ENCODE results near the gene CDK5R2.

CDK5R2 gene

DNA sequence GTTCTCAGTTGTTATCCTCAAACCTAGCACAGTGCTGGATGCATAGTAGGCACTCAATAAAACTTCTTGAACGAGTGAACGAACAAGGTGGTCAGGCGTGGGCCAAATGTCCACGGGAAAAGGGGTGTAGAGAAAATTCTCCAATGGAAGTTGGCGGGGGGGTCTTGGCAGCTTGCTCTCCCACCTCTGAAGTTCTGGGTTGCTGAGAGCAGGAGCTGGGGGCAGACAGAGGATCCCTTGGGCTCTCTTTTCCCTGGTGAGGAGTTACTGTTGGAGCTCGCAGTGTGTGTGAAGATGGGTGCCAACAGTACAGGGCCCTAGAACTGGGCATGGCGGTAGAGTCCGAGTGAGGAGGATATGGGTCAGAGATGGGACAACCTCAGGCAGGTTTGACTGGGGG, 36.1 kb downstream of the CDK5R2 start:
- no peak overlapping the region for H3K4me3 ChIP-seq (ENCODE audit: low read depth, low read length)

DNA sequence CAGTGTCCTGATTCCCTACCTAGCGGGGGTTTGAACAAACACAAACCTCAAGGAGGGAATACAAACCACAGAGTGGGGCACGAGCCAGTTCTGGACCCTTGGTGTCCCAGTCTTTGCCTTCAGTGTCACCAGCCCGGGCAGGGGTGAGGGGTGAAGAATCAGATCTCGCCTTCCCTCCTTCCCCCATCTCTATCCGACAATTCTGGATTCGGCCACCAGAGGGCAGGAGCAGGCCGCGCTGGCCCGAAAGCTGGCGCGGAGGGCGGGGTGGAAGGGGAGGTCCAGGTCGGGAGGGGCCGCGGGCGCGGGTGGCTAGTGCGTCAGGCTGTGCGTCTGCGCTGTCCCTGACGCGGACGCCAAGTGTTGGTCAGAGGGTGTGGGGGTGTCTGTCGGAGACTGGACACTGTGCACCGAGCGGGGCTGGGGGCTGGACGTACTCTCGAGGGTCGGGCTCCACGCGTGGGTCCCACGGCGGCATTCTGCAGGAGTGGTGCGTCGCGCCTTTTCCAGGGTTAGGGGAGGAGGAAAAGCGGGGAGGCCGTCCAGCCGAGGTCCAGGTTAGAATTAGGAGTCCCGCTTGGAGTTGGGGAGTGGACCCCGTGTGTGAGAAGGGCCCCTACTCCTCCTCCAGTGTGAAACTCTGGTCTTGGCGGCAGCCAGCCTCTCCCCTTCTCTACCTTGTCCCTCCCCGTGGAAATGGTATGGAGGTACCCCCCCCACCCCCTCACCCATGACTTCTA, 36.7 kb downstream of the CDK5R2 start:
- TF ChIP-seq, protein P1, sequence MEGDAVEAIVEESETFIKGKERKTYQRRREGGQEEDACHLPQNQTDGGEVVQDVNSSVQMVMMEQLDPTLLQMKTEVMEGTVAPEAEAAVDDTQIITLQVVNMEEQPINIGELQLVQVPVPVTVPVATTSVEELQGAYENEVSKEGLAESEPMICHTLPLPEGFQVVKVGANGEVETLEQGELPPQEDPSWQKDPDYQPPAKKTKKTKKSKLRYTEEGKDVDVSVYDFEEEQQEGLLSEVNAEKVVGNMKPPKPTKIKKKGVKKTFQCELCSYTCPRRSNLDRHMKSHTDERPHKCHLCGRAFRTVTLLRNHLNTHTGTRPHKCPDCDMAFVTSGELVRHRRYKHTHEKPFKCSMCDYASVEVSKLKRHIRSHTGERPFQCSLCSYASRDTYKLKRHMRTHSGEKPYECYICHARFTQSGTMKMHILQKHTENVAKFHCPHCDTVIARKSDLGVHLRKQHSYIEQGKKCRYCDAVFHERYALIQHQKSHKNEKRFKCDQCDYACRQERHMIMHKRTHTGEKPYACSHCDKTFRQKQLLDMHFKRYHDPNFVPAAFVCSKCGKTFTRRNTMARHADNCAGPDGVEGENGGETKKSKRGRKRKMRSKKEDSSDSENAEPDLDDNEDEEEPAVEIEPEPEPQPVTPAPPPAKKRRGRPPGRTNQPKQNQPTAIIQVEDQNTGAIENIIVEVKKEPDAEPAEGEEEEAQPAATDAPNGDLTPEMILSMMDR (IDR thresholded peaks at IDR 0.05; ENCODE audit: borderline replicate concordance, insufficient read depth, low read depth, low read length), result peak; percentile 94
- H3K4me3 ChIP-seq (ENCODE audit: low read depth, low read length), result peak overlapping the region; percentile 7

More for the DNA sequence above, 36.1 kb downstream of the CDK5R2 start:
- TF ChIP-seq, protein P1 (IDR thresholded peaks at IDR 0.05; ENCODE audit: borderline replicate concordance, insufficient read depth, low read depth, low read length), result no peak

DNA sequence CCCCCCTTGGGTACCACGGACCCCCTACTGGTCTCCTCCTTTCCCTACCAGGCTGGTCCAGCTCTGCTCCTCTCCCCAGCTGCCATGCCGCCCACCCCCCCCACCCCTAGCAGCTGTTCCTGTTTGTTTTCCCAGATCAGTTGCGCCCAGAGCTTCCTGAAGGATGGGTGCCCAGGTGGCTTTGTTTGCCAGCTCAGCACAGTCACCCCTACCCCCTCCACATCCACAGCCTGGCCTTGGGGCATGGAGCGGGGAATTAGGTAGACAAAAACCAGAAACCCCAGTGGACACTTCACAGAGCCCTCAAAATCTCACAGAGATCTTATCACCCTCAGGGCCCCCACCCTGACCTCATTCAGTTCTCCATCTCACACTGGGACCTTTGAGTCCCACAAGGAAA, 37.5 kb downstream of the CDK5R2 start:
- TF ChIP-seq, protein P1 (IDR thresholded peaks at IDR 0.05; ENCODE audit: borderline replicate concordance, insufficient read depth, low read depth, low read length), result no peak
- H3K4me3 ChIP-seq (ENCODE audit: low read depth, low read length), result no peak overlapping the region

DNA sequence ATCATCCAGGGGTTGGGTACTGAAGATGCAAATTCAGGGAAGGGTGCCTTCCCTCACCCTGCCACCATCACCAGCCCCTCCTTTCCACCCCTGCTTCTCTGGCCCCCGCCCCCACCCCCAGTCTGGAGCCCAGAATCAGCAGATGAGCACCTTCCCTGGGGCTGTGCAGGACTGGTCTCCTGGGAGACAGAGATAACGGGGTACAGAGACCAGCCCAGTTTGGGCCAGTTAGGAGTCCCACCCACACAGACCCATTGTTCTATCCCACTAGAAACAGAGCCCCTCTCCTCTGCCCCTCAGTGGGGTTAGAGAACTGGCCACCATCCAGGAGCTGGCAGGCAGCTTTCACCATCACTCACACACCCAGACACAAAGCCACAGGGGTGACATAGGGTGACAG, 38.3 kb downstream of the CDK5R2 start:
- TF ChIP-seq, protein P1 (IDR thresholded peaks at IDR 0.05; ENCODE audit: borderline replicate concordance, insufficient read depth, low read depth, low read length), result no peak
- H3K4me3 ChIP-seq (ENCODE audit: low read depth, low read length), result no peak overlapping the region

DNA sequence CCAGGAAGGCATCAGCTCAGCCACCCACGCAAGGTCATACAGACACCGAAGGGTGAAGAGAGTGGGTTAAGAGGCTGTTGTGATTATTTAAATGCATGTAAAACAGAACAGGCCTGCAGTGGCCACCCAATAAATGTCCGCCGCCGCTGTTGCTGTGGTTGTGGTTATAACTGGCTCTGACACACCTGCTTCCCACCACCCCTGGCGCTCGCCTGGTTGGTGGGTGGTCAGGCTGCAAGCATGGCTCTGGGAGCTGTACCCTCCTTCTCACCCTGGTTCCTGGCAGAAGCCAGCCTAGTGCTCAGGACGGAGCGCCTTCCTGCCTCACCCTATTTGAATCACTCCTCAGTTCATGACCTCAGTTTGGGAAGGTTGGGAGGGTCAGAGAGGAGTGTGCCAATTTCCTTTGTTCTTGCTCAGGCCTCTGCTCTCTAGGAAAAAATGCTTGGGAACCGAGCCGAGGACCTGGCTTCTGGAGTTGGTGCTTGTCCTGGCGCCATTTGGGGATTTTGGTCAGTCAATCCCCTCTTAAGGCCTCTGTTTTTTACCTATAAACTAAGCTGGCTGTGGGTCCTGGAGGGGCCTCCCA, 39.0 kb downstream of the CDK5R2 start:
- TF ChIP-seq, protein P1 (IDR thresholded peaks at IDR 0.05; ENCODE audit: borderline replicate concordance, insufficient read depth, low read depth, low read length), result no peak

DNA sequence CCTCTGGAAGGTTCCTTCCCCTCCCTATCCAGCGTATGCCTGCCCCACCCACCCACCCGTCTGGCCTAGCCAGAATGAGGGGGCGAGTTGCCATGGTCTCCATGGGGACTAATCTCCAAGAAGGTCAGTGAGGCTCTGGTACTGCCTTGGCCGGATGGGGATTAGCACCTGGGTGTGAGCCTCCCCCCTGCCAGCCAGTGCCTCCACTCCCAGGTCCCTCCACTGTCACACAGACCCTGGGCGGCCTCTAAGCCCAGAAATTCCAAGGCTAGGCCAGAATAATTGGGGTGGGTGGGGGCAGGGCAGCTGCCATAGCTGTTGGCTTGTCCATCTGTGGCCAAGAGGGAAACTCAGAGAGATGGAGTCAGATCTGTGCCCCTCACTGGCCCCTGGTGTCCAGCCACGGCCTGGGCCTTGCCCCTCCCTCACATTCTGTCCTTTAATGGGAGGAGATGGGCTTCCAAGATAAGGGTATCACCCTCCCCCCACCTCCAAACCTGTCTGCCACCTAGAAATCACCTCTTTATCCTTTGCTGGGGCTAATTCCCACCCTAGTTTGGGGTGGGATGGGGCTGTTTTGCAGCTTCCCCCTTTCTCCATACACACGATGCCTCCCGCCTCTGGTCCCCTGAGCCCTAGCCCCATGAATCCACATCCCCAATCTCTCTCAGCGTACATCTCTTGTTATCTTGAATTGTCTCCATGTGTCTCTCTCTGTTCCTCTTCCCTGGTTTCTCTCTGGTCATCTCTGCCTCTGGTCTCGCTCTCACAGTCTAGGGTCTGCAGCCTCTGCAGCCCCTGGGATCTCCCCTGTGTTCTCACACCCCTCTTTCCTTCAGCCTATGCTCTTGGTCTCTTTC, 39.8 kb downstream of the CDK5R2 start:
- TF ChIP-seq, protein P1 (IDR thresholded peaks at IDR 0.05; ENCODE audit: borderline replicate concordance, insufficient read depth, low read depth, low read length), result no peak
- no peak overlapping the region for H3K4me3 ChIP-seq (ENCODE audit: low read depth, low read length)

More for the DNA sequence above, 39.0 kb downstream of the CDK5R2 start:
- H3K4me3 ChIP-seq (ENCODE audit: low read depth, low read length), result no peak overlapping the region

Data from GM12875 (cell line).